ENCODE measurements around the gene NLRC3. TPM values are rescaled to one million over a fixed set of nuclear protein-coding genes. Genes with fewer than 3 reads are reported as not detected.
"Not testable (repeated sequence)": the region's sequence is repeated elsewhere in the genome, so short reads cannot be mapped to it uniquely, and the experiment has no call there.

Gene NLRC3
- total RNA-seq, 8 experiments from 2014 or later = 0.41 to 1.5 (median 0.62) TPM

GRCh38 chr16:3508736-3509135, 68.5 kb downstream of the NLRC3 start:
- in situ Hi-C loops (cut with MboI; ENCODE audit: low pct_unique_long_range_greater_than_20kb in 2 of 9, low sequenced_read_pairs in 9 of 9, unreplicated experiment in 9 of 9) = no loop called here
- no peaks in the 10 kb centered on the region for H3K4me1 ChIP-seq (replicated peaks in 1 of 2)
- ATAC-seq (replicated peaks in 6 of 8) = peak in 1 of 8 experiments; percentile 67
- H3K4me3 ChIP-seq = no peak overlapping the region
- no peak overlapping the region for H3K27ac ChIP-seq
- 50 to 100% (median 96%) methylated on average over 1 to 5 of the region's 7 CpGs; no CpG with 5 or more reads in 3 of the 10 experiments for WGBS, 10 experiments

- ATAC-seq (replicated peaks in 6 of 8) = peak in 1 of 8 experiments; percentile 3
- no peak overlapping the region for H3K4me3 ChIP-seq
- no peak overlapping the region for H3K27ac ChIP-seq
- 67 to 100% (median 94%) methylated on average over 1 to 5 of the region's 6 CpGs; no CpG with 5 or more reads in 2 of the 10 experiments for WGBS, 10 experiments
- in situ Hi-C loops (cut with MboI; ENCODE audit: low pct_unique_long_range_greater_than_20kb in 2 of 9, low sequenced_read_pairs in 9 of 9, unreplicated experiment in 9 of 9) = no loop called here
- H3K4me1 ChIP-seq (replicated peaks in 1 of 2) = peaks cover 5 to 6% of the 10 kb centered on the region in 2 donors
Observed at GRCh38 chr16:3503523-3503922, 73.7 kb downstream of the NLRC3 start.

GRCh38 chr16:3501783-3502400, 75.3 kb downstream of the NLRC3 start:
- WGBS, 10 experiments = 24 to 100% (median 71%) methylated on average over 3 to 17 of the region's 22 CpGs
- in situ Hi-C loops (cut with MboI; ENCODE audit: low pct_unique_long_range_greater_than_20kb in 2 of 9, low sequenced_read_pairs in 9 of 9, unreplicated experiment in 9 of 9) = no loop called here
- no peak for ATAC-seq (replicated peaks in 6 of 8)

GRCh38 chr16:3501412-3501761, 75.8 kb downstream of the NLRC3 start:
- in situ Hi-C loops (cut with MboI; ENCODE audit: low pct_unique_long_range_greater_than_20kb in 2 of 9, low sequenced_read_pairs in 9 of 9, unreplicated experiment in 9 of 9) = not testable (repeated sequence)
- ATAC-seq (replicated peaks in 6 of 8) = peak in 1 of 8 experiments; percentile 13

More at GRCh38 chr16:3501783-3502400, 75.3 kb downstream of the NLRC3 start:
- H3K4me1 ChIP-seq (replicated peaks in 1 of 2) = peaks cover 5 to 6% of the 10 kb centered on the region in 2 donors
- peak overlapping the region; percentile 57 to 76 (median 67) for H3K4me3 ChIP-seq
- H3K27ac ChIP-seq = peak overlapping the region in 1 of 2 donors; percentile 7

GRCh38 chr16:3498988-3499387, 78.2 kb downstream of the NLRC3 start:
- H3K27ac ChIP-seq = no peak overlapping the region
- no peak overlapping the region for H3K4me3 ChIP-seq
- in situ Hi-C loops (cut with MboI; ENCODE audit: low pct_unique_long_range_greater_than_20kb in 2 of 9, low sequenced_read_pairs in 9 of 9, unreplicated experiment in 9 of 9) = no loop called here
- peaks cover 5 to 6% of the 10 kb centered on the region in 2 donors for H3K4me1 ChIP-seq (replicated peaks in 1 of 2)
- 70 to 100% (median 95%) methylated on average over 1 to 15 of the region's 16 CpGs; no CpG with 5 or more reads in 1 of the 10 experiments for WGBS, 10 experiments
- ATAC-seq (replicated peaks in 6 of 8) = no peak

More at GRCh38 chr16:3501412-3501761, 75.8 kb downstream of the NLRC3 start:
- Histone ChIP-seq H3K4me3 (peak overlapping the region; percentile 57 to 76 (median 67)), H3K27ac (peak overlapping the region; percentile 7 to 67)
- WGBS, 10 experiments = 0 to 100% (median 10%) methylated on average over 1 to 21 of the region's 24 CpGs; no CpG with 5 or more reads in 1 of the 10 experiments
- not testable (repeated sequence) for H3K4me1 ChIP-seq (replicated peaks in 1 of 2)

GRCh38 chr16:3497771-3498170, 79.4 kb downstream of the NLRC3 start:
- in situ Hi-C loops (cut with MboI; ENCODE audit: low pct_unique_long_range_greater_than_20kb in 2 of 9, low sequenced_read_pairs in 9 of 9, unreplicated experiment in 9 of 9) = no loop called here
- WGBS, 10 experiments = 98 to 100% (median 98%) methylated on average over 1 to 4 of the region's 4 CpGs; no CpG with 5 or more reads in 7 of the 10 experiments
- no peak for ATAC-seq (replicated peaks in 6 of 8)
- Histone ChIP-seq H3K4me1 (replicated peaks in 1 of 2) (peaks cover 5 to 6% of the 10 kb centered on the region in 2 donors), H3K27ac (no peak overlapping the region), H3K4me3 (no peak overlapping the region)

- no peak overlapping the region for H3K4me3 ChIP-seq
- whole genome bisulfite sequencing, 10 experiments = 90 to 100% (median 94%) methylated on average over 1 to 12 of the region's 30 CpGs; no CpG with 5 or more reads in 4 of the 10 experiments
- no peaks in the 10 kb centered on the region for H3K4me1 ChIP-seq (replicated peaks in 1 of 2)
- ATAC-seq (replicated peaks in 6 of 8) = no peak
- in situ Hi-C loops (cut with MboI; ENCODE audit: low pct_unique_long_range_greater_than_20kb in 2 of 9, low sequenced_read_pairs in 9 of 9, unreplicated experiment in 9 of 9) = no loop called here
- no peak overlapping the region for H3K27ac ChIP-seq
Observed at GRCh38 chr16:3496386-3496785, 80.8 kb downstream of the NLRC3 start.

- no peaks in the 10 kb centered on the region for H3K4me1 ChIP-seq (replicated peaks in 1 of 2)
- in situ Hi-C loops (cut with MboI; ENCODE audit: low pct_unique_long_range_greater_than_20kb in 2 of 9, low sequenced_read_pairs in 9 of 9, unreplicated experiment in 9 of 9) = no loop called here
- no peak within 1 kb of the TSS for H3K4me3 ChIP-seq
- no peak within 1 kb of the TSS for H3K27ac ChIP-seq
- ATAC-seq (replicated peaks in 6 of 8) = no peak
- WGBS, 10 experiments = 80 to 100% (median 82%) methylated on average over 1 to 3 of the region's 3 CpGs; no CpG with 5 or more reads in 7 of the 10 experiments
Observed at GRCh38 chr16:3495176-3495575, 82.0 kb downstream of the NLRC3 start, which contains the start of gene C16orf90. TSS of gene C16orf90 (minus strand) at chr16:3495489. CDS start at chr16:3495421, 68 bp downstream.

- no CpG with 5 or more reads among the region's 16 CpGs for WGBS, 10 experiments
- in situ Hi-C loops (cut with MboI; ENCODE audit: low pct_unique_long_range_greater_than_20kb in 2 of 9, low sequenced_read_pairs in 9 of 9, unreplicated experiment in 9 of 9) = no loop called here
- peak in 3 of 8 experiments; percentile 21 to 26 (median 23) for ATAC-seq (replicated peaks in 6 of 8)
- no peaks in the 10 kb centered on the region for H3K4me1 ChIP-seq (replicated peaks in 1 of 2)
- H3K27ac ChIP-seq = no peak overlapping the region
- no peak overlapping the region for H3K4me3 ChIP-seq
Observed at GRCh38 chr16:3494386-3494973, 82.7 kb downstream of the NLRC3 start.

- WGBS, 10 experiments = 100% methylated on average over 3 of the region's 10 CpGs; no CpG with 5 or more reads in 9 of the 10 experiments
- ATAC-seq (replicated peaks in 6 of 8) = no peak
- H3K27ac ChIP-seq = no peak overlapping the region
- H3K4me1 ChIP-seq (replicated peaks in 1 of 2) = no peaks in the 10 kb centered on the region
- in situ Hi-C loops (cut with MboI; ENCODE audit: low pct_unique_long_range_greater_than_20kb in 2 of 9, low sequenced_read_pairs in 9 of 9, unreplicated experiment in 9 of 9) = no loop called here
- H3K4me3 ChIP-seq = no peak overlapping the region
Observed at GRCh38 chr16:3492356-3492755, 84.8 kb downstream of the NLRC3 start.

GRCh38 chr16:3490911-3491629, 86.1 kb downstream of the NLRC3 start:
- WGBS, 10 experiments = 60 to 100% (median 75%) methylated on average over 1 to 10 of the region's 17 CpGs; no CpG with 5 or more reads in 2 of the 10 experiments
- peak in 4 of 8 experiments; percentile 11 to 21 (median 16) for ATAC-seq (replicated peaks in 6 of 8)
- Histone ChIP-seq H3K4me3 (no peak overlapping the region), H3K27ac (no peak overlapping the region), H3K4me1 (replicated peaks in 1 of 2) (no peaks in the 10 kb centered on the region)
- in situ Hi-C loops (cut with MboI; ENCODE audit: low pct_unique_long_range_greater_than_20kb in 2 of 9, low sequenced_read_pairs in 9 of 9, unreplicated experiment in 9 of 9) = no loop called here
